ENCODE data around the gene SH3BP5.

- TF ChIP-seq POLR2A (IDR thresholded peaks at IDR 0.05; ENCODE audit: low read depth, low read length) (no peak), POLR2AphosphoS5 (IDR thresholded peaks at IDR 0.05; ENCODE audit: low read depth, low read length) (no peak), TAF1 (IDR thresholded peaks at IDR 0.05; ENCODE audit: low read depth, low read length) (no peak)
These were observed 56.2 kb downstream of the SH3BP5 start for GRCh38 chr3:15276028-15276724.
